GM12892 (cell line): ENCODE data around the gene ISCU.
A peak's percentile ranks its signal among the peaks of the same experiment; 100 is the strongest.

Source experiments
- DNase-seq: peaks from one replicate; pipeline ENCODE4 v3.0.0; 2011; ENCODE audit not compliant: insufficient read length
- FAIRE-seq: peaks from 2 replicates; lab custom pipeline; 2011; peaks lifted over from hg19 to GRCh38; lab: Jason Lieb, UNC
- POLR2A ChIP-seq: IDR thresholded peaks from 2 replicates; pipeline ENCODE4 v1.6.1; 2011; ENCODE audit warnings: low read depth, low read length, control low read depth
- POLR2AphosphoS5 ChIP-seq: IDR thresholded peaks from 2 replicates; pipeline ENCODE4 v1.6.1; 2011; ENCODE audit warnings: low read depth, low read length, control low read depth
- TAF1 ChIP-seq: IDR thresholded peaks from 2 replicates; pipeline ENCODE4 v1.6.1; 2011; ENCODE audit warnings: low read depth, mild to moderate bottlenecking, control low read depth, low read length, borderline replicate concordance

Gene ISCU

GRCh38 chr12:108523365-108523764, 39.0 kb upstream of the ISCU start:
- DNase-seq, result no peak
- no peak for FAIRE-seq
- TF ChIP-seq POLR2AphosphoS5 (no peak), TAF1 (no peak), POLR2A (no peak)

GRCh38 chr12:108525681-108526080, 36.7 kb upstream of the ISCU start:
- no peak for DNase-seq
- TF ChIP-seq POLR2A (no peak), POLR2AphosphoS5 (no peak), TAF1 (no peak)
- no peak for FAIRE-seq

- TF ChIP-seq POLR2AphosphoS5 (no peak), POLR2A (no peak), TAF1 (no peak)
- FAIRE-seq, result no peak
- no peak for DNase-seq
Measured at GRCh38 chr12:108526482-108527165, 35.8 kb upstream of the ISCU start.

DNA sequence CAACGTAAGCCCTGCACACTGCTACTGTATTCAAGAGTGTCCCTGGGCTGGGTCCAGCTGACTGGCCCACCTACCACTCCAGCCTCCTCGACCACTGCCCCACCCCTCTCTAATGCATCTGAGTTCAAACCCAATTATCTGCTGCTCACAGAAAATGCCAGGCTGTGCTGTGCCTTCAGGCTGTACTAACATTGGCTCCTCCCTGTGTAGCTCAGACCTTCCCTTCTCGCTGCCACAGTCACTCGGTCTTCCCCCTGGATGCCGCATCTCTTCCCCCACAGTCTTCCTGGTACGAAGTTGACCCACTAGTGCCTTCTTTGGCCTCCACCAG, 35.3 kb upstream of the ISCU start:
- no peak for TF ChIP-seq POLR2A
- FAIRE-seq, result no peak
- DNase-seq, result no peak

GRCh38 chr12:108530161-108530560, 32.2 kb upstream of the ISCU start:
- FAIRE-seq (no peak), DNase-seq (no peak)
- TF ChIP-seq POLR2A, result no peak
- no peak for TF ChIP-seq POLR2AphosphoS5
- TF ChIP-seq TAF1, result no peak

- no peak for DNase-seq
- TF ChIP-seq TAF1 (no peak), POLR2A (no peak), POLR2AphosphoS5 (no peak)
- FAIRE-seq, result peak; percentile 38
Measured at GRCh38 chr12:108531929-108532848, 30.2 kb upstream of the ISCU start.

GRCh38 chr12:108538146-108538545, 24.2 kb upstream of the ISCU start:
- FAIRE-seq (no peak), DNase-seq (no peak)
- TF ChIP-seq POLR2A (no peak), TAF1 (no peak), POLR2AphosphoS5 (no peak)

DNA sequence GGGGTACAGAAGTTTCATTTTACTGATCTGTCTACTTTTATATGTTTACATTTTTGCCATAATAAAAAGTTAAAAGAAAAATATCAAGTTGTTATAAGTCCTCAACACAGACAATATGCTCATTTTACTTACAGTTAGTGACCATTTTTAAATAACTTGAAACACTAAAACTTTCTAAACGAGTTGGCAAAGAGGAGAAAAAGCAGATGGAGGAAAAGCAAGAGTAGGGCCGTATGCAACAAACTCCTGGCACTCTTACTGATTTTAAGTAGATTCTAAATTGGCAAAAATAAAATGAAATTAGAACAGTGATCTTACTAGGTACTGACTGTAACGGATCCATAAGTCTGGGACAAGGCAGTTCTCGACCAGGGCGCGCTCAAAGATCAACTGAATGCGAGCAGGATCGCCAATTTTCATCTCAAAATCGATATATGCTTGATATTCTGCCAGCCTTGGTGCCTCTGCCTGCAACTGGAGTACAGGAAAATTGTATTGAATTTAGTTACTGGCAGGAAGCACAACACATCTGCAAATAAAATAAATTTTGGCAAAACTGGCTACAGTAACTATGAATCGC, 23.7 kb upstream of the ISCU start:
- DNase-seq, result no peak
- FAIRE-seq, result no peak
- TF ChIP-seq POLR2A (no peak), TAF1 (no peak), POLR2AphosphoS5 (no peak)

DNA sequence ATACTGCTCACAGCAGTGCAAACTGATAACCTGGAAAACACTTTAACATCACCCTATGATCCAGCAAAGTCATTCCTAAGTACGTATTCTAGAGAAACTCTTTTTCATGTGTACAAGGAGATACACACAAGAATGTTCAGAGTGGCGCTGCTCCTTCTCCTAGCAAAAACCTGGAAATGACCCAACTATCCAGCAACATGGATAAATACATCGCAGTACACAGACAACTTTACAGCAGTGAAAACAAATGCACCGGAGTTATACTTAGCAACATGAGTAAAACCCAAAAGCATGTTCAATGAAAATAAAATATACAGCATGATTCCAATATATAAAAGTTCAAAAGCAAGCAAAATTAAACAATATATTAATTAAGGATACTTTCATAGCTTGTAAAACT, 20.1 kb upstream of the ISCU start:
- no peak for DNase-seq
- TF ChIP-seq POLR2AphosphoS5 (no peak), POLR2A (no peak), TAF1 (no peak)
- FAIRE-seq, result no peak

- FAIRE-seq (no peak), DNase-seq (no peak)
- no peak for TF ChIP-seq POLR2AphosphoS5
- TF ChIP-seq POLR2A, result no peak
- TF ChIP-seq TAF1, result no peak
Measured at GRCh38 chr12:108543652-108544051, 18.7 kb upstream of the ISCU start.

GRCh38 chr12:108547686-108548085, 14.7 kb upstream of the ISCU start:
- FAIRE-seq (peak; percentile 57), DNase-seq (no peak)
- TF ChIP-seq POLR2AphosphoS5 (no peak), POLR2A (no peak), TAF1 (no peak)
